Endothelial cell of umbilical vein (primary cell): Measurements from ENCODE around the gene C20orf144. TPM values are rescaled to one million over a fixed set of nuclear protein-coding genes. Genes with fewer than 3 reads are reported as not detected.

ENCODE experiments used
- BruUV-seq: library from RNA; stranded (reverse); fragments of 400-500 nt; replicated peaks from 2 replicates; lab custom pipeline; 2021; lab: Mats Ljungman, UMichigan
- CTCF ChIA-PET: fragments of 300-600, 350-600 bp; sonication (Branson Sonifier 250); formaldehyde crosslinking; loops from one replicate; lab custom pipeline; 2021; ENCODE audit warnings: antibody characterized with exemption, inconsistent platforms; lab: Charles Lee
- POLR2A ChIA-PET: fragments of 300-600, 350-600 bp; sonication (Branson Sonifier 250); formaldehyde crosslinking; loops from one replicate; lab custom pipeline; 2021; ENCODE audit warnings: antibody characterized with exemption, inconsistent platforms; lab: Charles Lee
- DNase-seq: peaks from one replicate; pipeline ENCODE4 v3.0.0-alpha.2; 2011; ENCODE audit warnings: low read depth, low spot score
- FAIRE-seq: peaks from 2 replicates; lab custom pipeline; 2011; peaks lifted over from hg19 to GRCh38; lab: Jason Lieb, UNC
- H2AFZ ChIP-seq: 2 replicates; pipeline ENCODE4 v1.6.0; 2012; ENCODE audit warnings: low read depth, low read length, control low read depth, inconsistent platforms
- H3K27ac ChIP-seq: 2 replicates; pipeline ENCODE4 v1.5.1; 2011; ENCODE audit warnings: low read depth, mild to moderate bottlenecking, control low read depth, low read length, moderate library complexity; ENCODE audit not compliant: insufficient read depth
- H3K27me3 ChIP-seq, 2 experiments: 2 replicates each; pipeline versions ENCODE4 v1.6.0 to v1.6.1; 2011; ENCODE audit warnings: low read length in 2 of 2, mixed read lengths in 1 of 2; ENCODE audit not compliant: control insufficient read depth in 2 of 2, insufficient read depth in 2 of 2
- H3K36me3 ChIP-seq, 2 experiments: 2 replicates in 1 of 2; 3 replicates in 1 of 2; pipeline ENCODE4 v1.5.1; 2011; ENCODE audit warnings: low read length in 2 of 2, mild to moderate bottlenecking in 1 of 2, moderate library complexity in 1 of 2; ENCODE audit not compliant: control insufficient read depth in 2 of 2, insufficient read depth in 2 of 2; ENCODE audit errors: extremely low read depth in 1 of 2
- H3K4me1 ChIP-seq: 3 replicates; pipeline ENCODE4 v1.5.1; 2011; ENCODE audit warnings: mild to moderate bottlenecking, low read length; ENCODE audit not compliant: control insufficient read depth, insufficient read depth; ENCODE audit errors: extremely low read depth
- H3K4me2 ChIP-seq: 2 replicates; pipeline ENCODE4 v1.6.1; 2011; ENCODE audit warnings: low read length, control low read depth, mixed read lengths; ENCODE audit not compliant: insufficient read depth
- H3K4me3 ChIP-seq, 3 experiments: fragments of 200-600 bp in 1 of 3; sonication (generic), shearing (Covaris generic) in 1 of 3; replicated peaks in 1 of 3; 2 replicates each; pipeline ENCODE4 v1.5.1; 2011 to 2016; ENCODE audit warnings: control low read depth in 3 of 3, low read length in 3 of 3, mild to moderate bottlenecking in 2 of 3, inconsistent platforms in 1 of 3, low read depth in 1 of 3, moderate library complexity in 1 of 3; ENCODE audit not compliant: insufficient read depth in 1 of 3
- H3K79me2 ChIP-seq: 2 replicates; pipeline ENCODE4 v1.6.0; 2012; ENCODE audit warnings: low read length, inconsistent platforms; ENCODE audit not compliant: control insufficient read depth, insufficient read depth
- H3K9ac ChIP-seq: replicated peaks from 2 replicates; pipeline ENCODE3; 2011; ENCODE audit warnings: low read length, control low read depth; ENCODE audit not compliant: insufficient read depth; ENCODE audit errors: extremely low read depth
- H3K9me1 ChIP-seq: replicated peaks from 3 replicates; pipeline ENCODE4 v1.6.0; 2011; ENCODE audit warnings: mild to moderate bottlenecking, low read length; ENCODE audit not compliant: control insufficient read depth, insufficient read depth; ENCODE audit errors: extremely low read depth
- H3K9me3 ChIP-seq: replicated peaks from 2 replicates; pipeline ENCODE4 v1.5.1; 2012; ENCODE audit warnings: low read length, inconsistent platforms; ENCODE audit not compliant: control insufficient read depth, insufficient read depth
- H4K20me1 ChIP-seq: replicated peaks from 2 replicates; pipeline ENCODE3; 2011; ENCODE audit warnings: mild to moderate bottlenecking, low read length; ENCODE audit not compliant: control insufficient read depth, insufficient read depth; ENCODE audit errors: extremely low read depth
- CTCF ChIP-seq, 2 donors: IDR thresholded peaks; 1 replicate in 1 of 2; 2 replicates in 1 of 2; pipeline ENCODE4 v1.5.1; 2011; ENCODE audit warnings: low read length in 2 of 2, mild to moderate bottlenecking in 2 of 2, moderate library complexity in 2 of 2, control low read depth in 1 of 2, inconsistent platforms in 1 of 2, low read depth in 1 of 2; ENCODE audit not compliant: insufficient read depth in 1 of 2; ENCODE audit errors: extremely low read depth in 1 of 2
- EZH2 ChIP-seq: IDR thresholded peaks from 2 replicates; pipeline ENCODE4 v1.6.1; 2012; ENCODE audit warnings: borderline replicate concordance, low read depth, mild to moderate bottlenecking, moderate library complexity, low read length, inconsistent platforms; ENCODE audit not compliant: severe bottlenecking
- FOS ChIP-seq: IDR thresholded peaks from 2 replicates; pipeline ENCODE4 v1.6.1; 2011; ENCODE audit warnings: mild to moderate bottlenecking, low read length, moderate library complexity, borderline replicate concordance; ENCODE audit not compliant: insufficient read depth
- GATA2 ChIP-seq: IDR thresholded peaks from 2 replicates; pipeline ENCODE4 v1.7.0; 2011; ENCODE audit warnings: low read depth, mild to moderate bottlenecking, moderate library complexity, mixed read lengths, low read length; ENCODE audit not compliant: insufficient read length, insufficient read depth
- JUN ChIP-seq: IDR thresholded peaks from 2 replicates; pipeline ENCODE4 v1.6.1; 2011; ENCODE audit warnings: borderline replicate concordance, low read depth; ENCODE audit not compliant: insufficient read length, insufficient read depth
- MAX ChIP-seq: IDR thresholded peaks from 2 replicates; pipeline ENCODE4 v1.6.1; 2011; ENCODE audit not compliant: insufficient read depth, insufficient read length
- MYC ChIP-seq: IDR thresholded peaks from one replicate; pipeline ENCODE4 v1.6.1; 2011; ENCODE audit warnings: mild to moderate bottlenecking, low read depth, low read length
- POLR2A ChIP-seq: IDR thresholded peaks from 2 replicates; pipeline ENCODE4 v1.6.1; 2012; ENCODE audit warnings: low read depth, mild to moderate bottlenecking, control low read depth, low read length
- POLR2AphosphoS5 ChIP-seq: IDR thresholded peaks from 2 replicates; pipeline ENCODE4 v1.6.1; 2012; ENCODE audit warnings: low read depth, mild to moderate bottlenecking, control low read depth, low read length, moderate library complexity; ENCODE audit not compliant: insufficient read depth
- dilution Hi-C: fragments of 300-500 bp; cut with MboI; formaldehyde crosslinking; loops from one replicate; pipeline ENCODE4 v1.15.0; 2019; ENCODE audit warnings: low sequenced_read_pairs; ENCODE audit not compliant: extremely low pct_ligation_motif_present
- intact Hi-C: fragments of 100-400 bp; cut with micrococcal nuclease; formaldehyde crosslinking; loops from one replicate; pipeline ENCODE4 v1.10.0; 2022
- polyA plus RNA-seq, 4 experiments: library from polyadenylated mRNA; depleted of rRNA in 3 of 4; stranded (reverse) in 3 of 4; unstranded in 1 of 4; fragments of >200 nt; gene quantifications; 2 replicates each; pipeline versions ENCODE4 v1.2.1 to v1.2.3, GENCODE V29; 2011 to 2012; ENCODE audit warnings: missing spikeins in 1 of 4
- total RNA-seq: library from RNA; stranded (reverse); gene quantifications from 2 replicates; pipeline ENCODE4 v1.2.3, GENCODE V29; 2021

C20orf144 gene
- total and polyA plus RNA-seq, 2 donors (not counting 3 experiments of a cell fraction or from before 2014, with no cell fraction given): not detected

GRCh38 chr20:33636776-33637175, 25.4 kb upstream of the C20orf144 start:
- Histone ChIP-seq H3K4me2 (no peak overlapping the region), H3K27ac (no peak overlapping the region), H3K79me2 (no peaks in the 10 kb centered on the region), H3K36me3 (peaks cover 2 to 9% of the 10 kb centered on the region in 2 experiments), H3K4me3 (no peak overlapping the region), H2AFZ (no peak overlapping the region), H3K4me1 (no peaks in the 10 kb centered on the region), H3K9me3 (no peaks in the 10 kb centered on the region), H3K9me1 (no peaks in the 10 kb centered on the region), H3K27me3 (no peaks in the 10 kb centered on the region), H4K20me1 (no peaks in the 10 kb centered on the region), H3K9ac (no peak overlapping the region)
- CTCF ChIA-PET: interaction anchor here (1.7 kb wide), 1 partner anchor 16 kb away, joined by 4 read pairs; no protein-coding TSS in a partner anchor
- dilution Hi-C loops: no loop called here
- TF ChIP-seq MYC: no peak
- TF ChIP-seq CTCF (IDR thresholded peaks at IDR 0.05; ENCODE audit: extremely low read depth in 1 of 2, insufficient read depth in 1 of 2, low read depth in 1 of 2, low read length in 2 of 2): no peak
- no peak for TF ChIP-seq POLR2A
- TF ChIP-seq GATA2: no peak
- TF ChIP-seq POLR2AphosphoS5: no peak
- TF ChIP-seq FOS: no peak
- TF ChIP-seq MAX: no peak
- no peak for TF ChIP-seq JUN
- TF ChIP-seq EZH2: no peak
- DNase-seq (no peak), FAIRE-seq (no peak)
- no TSS peak for BruUV-seq
- intact Hi-C loops: no loop called here
- POLR2A ChIA-PET: no interaction called here
